GM19099 (cell line): ENCODE results near the gene LIME1.

Source experiments
- POLR2A ChIP-seq: IDR thresholded peaks from 3 replicates; pipeline ENCODE4 v1.6.1; 2011; ENCODE audit warnings: low read depth; ENCODE audit not compliant: insufficient read length; ENCODE audit errors: extremely low read depth

The LIME1 gene

DNA sequence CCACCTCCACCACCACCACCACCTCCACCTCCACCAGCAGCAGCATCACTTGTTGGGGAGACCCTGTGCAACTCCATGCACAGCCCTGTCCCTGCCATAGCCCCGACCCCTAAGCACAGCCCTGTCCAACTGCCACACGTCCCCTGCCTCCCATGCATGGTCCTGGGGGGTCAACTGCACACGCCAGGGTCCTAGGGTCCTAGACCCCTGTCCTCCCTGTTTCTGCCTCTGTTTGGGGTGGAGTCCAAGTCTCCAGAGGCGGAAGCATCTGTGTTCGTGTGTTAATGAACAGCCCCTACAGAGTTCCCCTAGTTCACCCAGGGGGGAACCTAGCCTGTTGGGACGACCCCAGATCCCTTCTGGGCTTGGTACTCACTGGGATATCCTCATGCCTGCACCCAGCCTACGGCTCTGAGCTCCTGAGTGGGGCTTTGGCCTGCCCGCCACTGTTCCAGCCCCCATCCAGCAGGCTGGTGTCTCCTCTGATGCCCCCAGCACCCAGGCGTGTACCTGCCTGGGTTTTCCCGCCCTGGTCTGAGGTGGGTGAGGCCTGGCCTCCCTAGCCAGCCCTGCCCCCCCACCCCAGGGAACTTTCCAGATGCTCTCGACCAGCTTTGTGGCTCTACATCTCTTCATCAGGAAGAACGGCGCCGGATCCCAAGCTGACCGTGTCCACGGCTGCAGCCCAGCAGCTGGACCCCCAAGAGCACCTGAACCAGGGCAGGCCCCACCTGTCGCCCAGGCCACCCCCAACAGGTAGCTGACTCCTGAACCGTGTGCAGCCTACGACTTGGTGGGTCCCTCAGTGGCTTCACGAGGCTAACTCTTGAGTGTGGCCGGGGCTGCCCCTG, 42.5 kb upstream of the LIME1 start:
- no peak for TF ChIP-seq POLR2A

DNA sequence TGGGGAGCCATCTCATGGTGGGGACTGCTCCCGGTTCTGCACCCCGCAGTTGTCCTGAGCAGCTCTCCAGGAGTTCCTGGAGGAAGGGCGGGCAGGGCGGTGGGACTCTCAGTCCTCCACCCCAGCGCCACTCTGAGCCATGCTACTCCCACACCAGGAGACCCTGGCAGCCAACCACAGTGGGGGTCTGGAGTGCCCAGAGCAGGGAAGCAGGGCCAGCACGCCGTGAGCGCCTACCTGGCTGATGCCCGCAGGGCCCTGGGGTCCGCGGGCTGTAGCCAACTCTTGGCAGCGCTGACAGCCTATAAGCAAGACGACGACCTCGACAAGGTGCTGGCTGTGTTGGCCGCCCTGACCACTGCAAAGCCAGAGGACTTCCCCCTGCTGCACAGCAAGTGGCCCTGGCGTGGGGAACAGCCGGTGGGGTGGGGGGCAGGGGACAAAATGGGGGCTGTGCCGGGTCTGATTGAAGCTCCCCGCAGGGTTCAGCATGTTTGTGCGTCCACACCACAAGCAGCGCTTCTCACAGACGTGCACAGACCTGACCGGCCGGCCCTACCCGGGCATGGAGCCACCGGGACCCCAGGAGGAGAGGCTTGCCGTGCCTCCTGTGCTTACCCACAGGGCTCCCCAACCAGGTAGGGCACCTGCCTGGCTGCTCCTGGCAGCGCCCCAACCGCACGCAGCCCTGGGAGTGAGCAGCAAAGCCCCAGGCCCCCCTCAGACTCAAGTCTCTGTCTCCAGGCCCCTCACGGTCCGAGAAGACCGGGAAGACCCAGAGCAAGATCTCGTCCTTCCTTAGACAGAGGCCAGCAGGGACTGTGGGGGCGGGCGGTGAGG, 41.7 kb upstream of the LIME1 start:
- no peak for TF ChIP-seq POLR2A

DNA sequence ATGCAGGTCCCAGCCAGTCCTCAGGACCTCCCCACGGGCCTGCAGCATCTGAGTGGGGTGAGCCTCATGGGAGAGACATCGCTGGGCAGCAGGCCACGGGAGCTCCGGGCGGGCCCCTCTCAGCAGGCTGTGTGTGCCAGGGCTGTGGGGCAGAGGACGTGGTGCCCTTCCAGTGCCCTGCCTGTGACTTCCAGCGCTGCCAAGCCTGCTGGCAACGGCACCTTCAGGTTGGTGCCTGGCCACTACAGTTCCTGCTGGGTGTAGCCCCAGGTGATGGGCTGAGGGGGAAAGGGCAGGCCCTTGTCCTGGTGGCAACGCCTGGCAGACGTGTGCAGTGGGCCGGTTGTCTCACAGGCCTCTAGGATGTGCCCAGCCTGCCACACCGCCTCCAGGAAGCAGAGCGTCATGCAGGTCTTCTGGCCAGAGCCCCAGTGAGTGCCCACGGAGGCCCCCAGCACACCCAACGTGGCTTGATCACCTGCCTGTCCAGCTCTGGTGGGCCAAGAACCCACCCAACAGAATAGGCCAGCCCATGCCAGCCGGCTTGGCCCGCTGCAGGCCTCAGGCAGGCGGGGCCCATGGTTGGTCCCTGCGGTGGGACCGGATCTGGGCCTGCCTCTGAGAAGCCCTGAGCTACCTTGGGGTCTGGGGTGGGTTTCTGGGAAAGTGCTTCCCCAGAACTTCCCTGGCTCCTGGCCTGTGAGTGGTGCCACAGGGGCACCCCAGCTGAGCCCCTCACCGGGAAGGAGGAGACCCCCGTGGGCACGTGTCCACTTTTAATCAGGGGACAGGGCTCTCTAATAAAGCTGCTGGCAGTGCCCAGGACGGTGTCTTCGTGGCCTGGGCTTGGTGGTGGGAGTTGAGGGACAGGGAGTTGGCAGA, 40.8 kb upstream of the LIME1 start:
- no peak for TF ChIP-seq POLR2A

- no peak for TF ChIP-seq POLR2A
These were observed 40.2 kb upstream of the LIME1 start for GRCh38 chr20:63696306-63696627.

- TF ChIP-seq POLR2A: peak; percentile 3
These were observed 39.7 kb upstream of the LIME1 start, which contains the start of gene TNFRSF6B for GRCh38 chr20:63696628-63697356. TNFRSF6B (plus strand) TSS chr20:63696652; CDS start chr20:63696768, 116 bp downstream.

GRCh38 chr20:63697357-63697867, 39.1 kb upstream of the LIME1 start:
- no peak for TF ChIP-seq POLR2A

DNA sequence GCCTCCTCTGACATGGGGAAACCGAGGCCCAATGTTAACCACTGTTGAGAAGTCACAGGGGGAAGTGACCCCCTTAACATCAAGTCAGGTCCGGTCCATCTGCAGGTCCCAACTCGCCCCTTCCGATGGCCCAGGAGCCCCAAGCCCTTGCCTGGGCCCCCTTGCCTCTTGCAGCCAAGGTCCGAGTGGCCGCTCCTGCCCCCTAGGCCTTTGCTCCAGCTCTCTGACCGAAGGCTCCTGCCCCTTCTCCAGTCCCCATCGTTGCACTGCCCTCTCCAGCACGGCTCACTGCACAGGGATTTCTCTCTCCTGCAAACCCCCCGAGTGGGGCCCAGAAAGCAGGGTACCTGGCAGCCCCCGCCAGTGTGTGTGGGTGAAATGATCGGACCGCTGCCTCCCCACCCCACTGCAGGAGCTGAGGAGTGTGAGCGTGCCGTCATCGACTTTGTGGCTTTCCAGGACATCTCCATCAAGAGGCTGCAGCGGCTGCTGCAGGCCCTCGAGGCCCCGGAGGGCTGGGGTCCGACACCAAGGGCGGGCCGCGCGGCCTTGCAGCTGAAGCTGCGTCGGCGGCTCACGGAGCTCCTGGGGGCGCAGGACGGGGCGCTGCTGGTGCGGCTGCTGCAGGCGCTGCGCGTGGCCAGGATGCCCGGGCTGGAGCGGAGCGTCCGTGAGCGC, 38.5 kb upstream of the LIME1 start:
- TF ChIP-seq POLR2A: peak; percentile 22

DNA sequence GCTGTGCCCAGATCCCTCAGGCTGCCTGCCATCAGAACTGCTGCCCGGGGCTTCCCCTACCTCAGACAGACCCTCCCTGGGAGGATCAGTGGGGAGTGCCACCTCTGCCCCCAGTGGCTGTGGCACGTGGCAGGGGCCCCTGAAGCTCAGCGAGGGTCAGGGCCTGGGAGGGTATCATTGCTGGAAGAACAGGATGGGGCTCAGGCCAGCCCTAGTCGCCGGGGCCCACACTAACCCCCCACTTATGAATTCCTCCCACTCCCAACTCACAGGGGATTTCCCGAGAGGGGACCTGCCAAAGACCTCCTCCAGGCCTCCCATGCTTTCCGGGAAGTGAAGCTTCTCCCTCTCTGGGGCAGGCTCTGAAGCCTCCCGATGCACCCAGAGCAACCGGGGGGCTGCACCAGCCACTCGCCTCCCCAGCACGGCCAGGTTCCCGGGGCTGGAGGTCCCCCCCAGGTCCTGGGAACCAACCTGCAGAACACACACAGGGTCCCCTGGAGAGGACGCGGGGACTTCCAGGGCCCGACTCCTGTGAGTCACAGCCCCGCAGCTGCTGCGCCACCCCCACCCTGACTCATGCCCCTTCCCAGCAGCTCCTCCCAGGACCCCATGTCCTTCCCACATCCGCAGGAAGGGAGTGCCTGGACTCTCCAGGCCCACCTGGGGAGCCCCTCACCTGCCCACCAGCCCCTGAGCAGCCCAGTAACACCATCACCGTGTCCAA, 37.6 kb upstream of the LIME1 start:
- no peak for TF ChIP-seq POLR2A

GRCh38 chr20:63699466-63700198, 36.8 kb upstream of the LIME1 start:
- TF ChIP-seq POLR2A: no peak

DNA sequence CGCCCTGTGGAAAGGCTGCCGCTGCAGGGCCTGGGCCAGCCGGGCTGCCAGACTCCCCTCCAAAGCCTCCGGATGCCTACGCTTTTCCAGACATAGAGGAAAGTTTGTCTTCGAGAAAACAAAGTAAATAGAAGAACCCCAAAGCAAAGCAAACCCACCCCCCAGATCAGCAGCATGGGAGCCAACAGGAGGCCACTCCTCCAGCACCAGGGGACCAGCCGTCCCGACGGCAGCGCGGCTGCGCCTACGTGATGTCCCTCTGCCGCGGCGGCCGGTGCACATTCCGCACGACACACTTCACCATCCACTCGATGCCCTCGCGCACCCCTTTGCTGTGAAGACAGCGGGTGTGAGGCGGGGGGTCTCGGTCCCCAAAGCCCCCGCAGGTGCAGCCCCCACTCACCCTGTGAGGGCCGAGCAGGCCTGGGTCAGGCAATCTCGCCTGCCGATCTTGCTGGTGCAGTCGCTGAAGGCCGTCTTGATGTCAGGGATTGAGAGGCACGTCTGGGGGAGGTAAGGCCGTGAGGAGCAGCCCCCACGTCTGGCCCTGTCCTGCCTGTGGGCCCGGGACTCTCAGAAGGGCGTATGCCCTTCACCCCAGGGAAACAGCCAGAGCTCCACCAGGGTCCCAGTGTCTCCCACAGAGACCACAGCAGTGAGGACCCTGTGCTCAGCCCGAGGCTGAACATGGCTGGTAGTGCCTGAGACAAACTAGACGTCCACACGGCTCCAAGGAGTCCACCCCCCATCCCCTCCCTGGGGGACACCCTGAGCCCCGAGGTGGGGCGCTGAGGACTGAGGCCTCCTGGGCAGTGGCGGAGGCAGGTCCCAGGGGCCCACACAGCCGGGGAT, 36.0 kb upstream of the LIME1 start:
- peak; percentile 13 for TF ChIP-seq POLR2A

DNA sequence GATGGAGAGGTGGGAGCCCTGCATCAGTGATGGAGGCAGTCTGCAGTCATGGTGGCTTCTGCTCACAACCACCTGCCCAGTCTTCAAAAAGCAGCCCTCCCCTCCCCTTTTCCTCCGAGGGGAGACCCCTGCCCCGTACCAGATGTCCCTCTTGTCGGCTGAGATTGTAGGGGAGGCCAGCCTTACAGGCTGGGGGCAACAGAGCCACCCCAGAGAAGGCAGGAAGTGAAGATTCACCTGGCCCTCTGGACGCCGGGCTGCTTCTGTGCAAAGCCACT, 35.5 kb upstream of the LIME1 start:
- TF ChIP-seq POLR2A: no peak
